ENCODE measurements around the gene PRRG3.

The PRRG3 gene

GRCh38 chrX:151745651-151746050 lies 50.4 kb downstream of the PRRG3 start:
- no peak for TF ChIP-seq CTCF (IDR thresholded peaks at IDR 0.05)

GRCh38 chrX:151746502-151746901 lies 51.2 kb downstream of the PRRG3 start:
- TF ChIP-seq CTCF (IDR thresholded peaks at IDR 0.05), result no peak

DNA sequence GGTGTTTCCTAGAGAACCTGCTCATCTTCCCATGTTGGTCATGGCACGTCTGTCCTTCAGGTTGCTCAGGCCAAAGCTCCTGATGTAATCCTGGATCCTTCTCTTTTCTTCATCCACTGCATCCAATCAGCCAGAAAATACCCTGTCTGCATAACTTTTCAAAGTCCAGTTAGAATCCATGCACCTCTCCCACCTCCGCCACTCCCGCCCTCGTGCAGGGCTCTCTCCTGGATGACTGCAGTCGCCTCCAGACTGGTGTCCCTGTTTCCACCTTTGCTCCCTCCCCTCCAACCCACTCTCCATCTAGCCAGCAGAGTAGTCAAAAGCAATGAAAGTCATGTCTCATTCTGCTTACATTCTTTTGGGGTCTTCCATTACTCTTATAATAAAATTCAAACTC lies 55.3 kb downstream of the PRRG3 start:
- TF ChIP-seq CTCF (IDR thresholded peaks at IDR 0.05), result no peak

- no peak for TF ChIP-seq CTCF (IDR thresholded peaks at IDR 0.05)
Measured at GRCh38 chrX:151752847-151753246, 57.6 kb downstream of the PRRG3 start.

DNA sequence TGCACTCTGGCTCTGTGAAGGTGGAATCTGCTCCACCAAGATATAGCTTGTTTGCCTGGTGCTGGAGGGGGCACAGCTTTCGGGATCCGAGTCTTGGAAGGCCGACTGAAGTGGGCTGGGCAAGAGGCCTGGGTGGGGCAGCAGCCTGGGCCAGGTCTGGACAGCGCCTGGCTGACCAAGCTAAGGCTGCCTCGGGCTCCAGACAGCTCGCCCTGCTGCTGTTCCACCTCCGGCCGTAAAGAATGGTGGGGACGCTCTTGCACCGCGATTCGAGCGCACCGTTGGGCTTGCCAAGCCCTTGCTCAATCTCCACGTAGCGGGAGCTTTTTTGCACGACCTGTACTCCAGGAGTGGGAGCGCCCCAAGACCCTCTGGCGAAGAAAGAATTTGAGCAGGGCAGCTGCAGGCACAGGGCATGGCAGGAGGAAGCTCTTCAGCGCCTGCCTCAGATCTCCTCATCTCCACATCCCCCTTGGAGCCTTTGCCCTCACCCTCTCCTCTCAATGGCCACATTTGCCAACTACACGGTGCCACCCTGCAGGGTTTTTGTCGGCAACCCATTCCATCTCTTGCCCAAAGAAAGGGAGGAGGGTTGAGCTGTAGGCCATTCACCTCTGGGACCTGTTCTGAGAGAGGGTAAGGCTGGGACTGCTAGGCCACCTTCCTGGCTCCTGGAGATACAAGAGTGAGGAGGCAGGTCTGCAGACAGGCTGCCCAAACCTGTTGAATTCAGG lies 58.2 kb downstream of the PRRG3 start:
- peak; percentile 71 for TF ChIP-seq CTCF (IDR thresholded peaks at IDR 0.05)

DNA sequence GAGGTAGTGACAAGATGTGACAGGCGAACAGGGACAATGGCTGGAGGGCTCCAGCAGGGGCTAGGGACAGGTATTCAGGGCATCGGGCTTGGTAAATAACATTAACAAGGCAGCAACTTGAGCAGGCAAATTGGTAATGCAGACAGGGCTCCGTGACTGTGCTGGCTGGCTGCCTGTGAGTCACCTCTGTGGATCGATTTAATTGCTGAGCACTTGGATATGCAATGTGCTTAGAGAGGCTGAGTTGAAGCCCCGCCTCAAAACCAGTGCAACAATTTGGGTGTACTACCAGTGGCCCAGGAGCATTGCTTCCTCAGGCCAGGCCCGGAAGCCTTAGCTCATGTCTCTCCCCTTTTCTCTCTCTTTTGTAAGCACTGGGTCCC lies 58.8 kb downstream of the PRRG3 start:
- no peak for TF ChIP-seq CTCF (IDR thresholded peaks at IDR 0.05)

- no peak for TF ChIP-seq CTCF (IDR thresholded peaks at IDR 0.05)
Measured at GRCh38 chrX:151754641-151755215, 59.5 kb downstream of the PRRG3 start.
